Activated naive CD8-positive, alpha-beta T cell treated with anti-CD3 and anti-CD28 coated beads, Interleukin-2, amount 10 ng/mL, durations not matched to agents 7 days and 5 days (primary cell): Measurements from ENCODE around the gene YLPM1. TPM values are rescaled to one million over a fixed set of nuclear protein-coding genes. Genes with fewer than 3 reads are reported as not detected.
A peak's percentile ranks its signal among the peaks of the same experiment; 100 is the strongest.

Source experiments
- ATAC-seq: fragments of 150-1000 bp; cut with Tn5 transposase; one replicate; pipeline ENCODE4 v1.10.0; 2021; ENCODE audit warnings: low read depth, moderate library complexity
- POLR2A ChIA-PET: fragments of 350-600 bp; sonication (Branson Sonifier 250); formaldehyde crosslinking; loops from one replicate; lab custom pipeline; 2021; ENCODE audit warnings: antibody characterized with exemption; lab: Charles Lee
- DNase-seq: peaks from one replicate; pipeline ENCODE4 v3.0.0; 2021
- H3K27ac Mint-ChIP-seq: one replicate; pipeline ENCODE4 v1.8.0; 2022; ENCODE audit warnings: mild to moderate bottlenecking, mixed read lengths
- H3K27me3 Mint-ChIP-seq: one replicate; pipeline ENCODE4 v1.8.0; 2022; ENCODE audit warnings: mild to moderate bottlenecking, moderate library complexity, mixed read lengths
- H3K36me3 Mint-ChIP-seq: one replicate; pipeline ENCODE4 v1.8.0; 2021; ENCODE audit warnings: mild to moderate bottlenecking, mixed read lengths
- H3K4me1 Mint-ChIP-seq: one replicate; pipeline ENCODE4 v1.8.0; 2021; ENCODE audit warnings: mixed read lengths
- H3K4me3 Mint-ChIP-seq: one replicate; pipeline ENCODE4 v1.8.0; 2022; ENCODE audit warnings: mild to moderate bottlenecking, moderate library complexity, mixed read lengths
- H3K9me3 Mint-ChIP-seq: one replicate; pipeline ENCODE4 v1.8.0; 2021; ENCODE audit warnings: mixed read lengths
- total RNA-seq, 2 experiments: library from RNA; stranded (reverse); gene quantifications; one replicate each; pipeline ENCODE4 v1.2.3, GENCODE V29; 2021

Gene YLPM1
- total RNA-seq, 2 experiments from 2014 or later: 71.7 to 74.4 TPM

DNA sequence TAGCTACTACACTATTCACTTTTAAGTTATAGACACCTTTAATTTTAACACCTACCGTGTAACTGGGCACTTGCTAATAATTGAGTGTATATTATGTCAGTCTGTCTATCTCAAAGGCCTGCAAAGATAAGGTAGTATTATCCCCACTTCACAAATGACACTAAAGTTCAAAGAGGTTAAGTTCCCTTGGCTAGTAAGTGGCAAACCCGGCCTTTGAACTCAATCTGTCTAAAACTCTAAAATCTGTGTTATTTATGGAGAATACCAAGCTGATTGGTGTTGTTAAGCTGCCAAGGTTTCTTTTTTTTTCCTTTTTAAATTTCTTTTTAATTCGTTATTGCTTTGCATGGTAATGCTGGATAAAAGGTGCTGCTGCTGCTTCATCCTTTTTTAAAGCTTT, 37.7 kb downstream of the YLPM1 start:
- H3K27me3 Mint-ChIP-seq: no peaks in the 10 kb centered on the region
- POLR2A ChIA-PET: no interaction called here
- H3K4me3 Mint-ChIP-seq: no peak overlapping the region
- DNase-seq (no peak), ATAC-seq (no peak)
- H3K36me3 Mint-ChIP-seq: peaks cover 21% of the 10 kb centered on the region
- no peak overlapping the region for H3K27ac Mint-ChIP-seq
- H3K9me3 Mint-ChIP-seq: no peaks in the 10 kb centered on the region
- peaks cover 3% of the 10 kb centered on the region for H3K4me1 Mint-ChIP-seq

DNA sequence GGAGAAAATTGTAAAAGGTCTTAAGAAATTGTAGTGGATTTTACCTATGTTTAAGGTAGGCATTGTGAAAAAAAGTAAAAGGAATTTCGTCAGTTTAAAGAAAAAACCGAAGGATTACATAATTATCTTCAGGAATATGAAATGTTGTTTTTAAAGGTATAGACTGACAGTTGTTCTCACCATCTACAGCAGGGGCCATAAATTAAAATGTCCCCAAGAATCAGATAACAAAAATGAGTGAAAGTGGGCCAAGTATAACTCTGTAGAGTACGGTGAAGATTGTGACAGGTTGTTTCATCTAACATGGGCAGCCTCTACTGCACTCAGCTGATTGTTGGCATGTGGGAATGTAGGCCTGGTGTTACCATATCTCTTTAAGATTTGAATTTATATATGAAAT, 38.3 kb downstream of the YLPM1 start:
- POLR2A ChIA-PET: no interaction called here
- Mint-ChIP-seq H3K9me3 (no peaks in the 10 kb centered on the region), H3K36me3 (peaks cover 19% of the 10 kb centered on the region), H3K27me3 (no peaks in the 10 kb centered on the region), H3K27ac (no peak overlapping the region), H3K4me3 (no peak overlapping the region), H3K4me1 (no peaks in the 10 kb centered on the region)
- no peak for DNase-seq
- no peak for ATAC-seq

DNA sequence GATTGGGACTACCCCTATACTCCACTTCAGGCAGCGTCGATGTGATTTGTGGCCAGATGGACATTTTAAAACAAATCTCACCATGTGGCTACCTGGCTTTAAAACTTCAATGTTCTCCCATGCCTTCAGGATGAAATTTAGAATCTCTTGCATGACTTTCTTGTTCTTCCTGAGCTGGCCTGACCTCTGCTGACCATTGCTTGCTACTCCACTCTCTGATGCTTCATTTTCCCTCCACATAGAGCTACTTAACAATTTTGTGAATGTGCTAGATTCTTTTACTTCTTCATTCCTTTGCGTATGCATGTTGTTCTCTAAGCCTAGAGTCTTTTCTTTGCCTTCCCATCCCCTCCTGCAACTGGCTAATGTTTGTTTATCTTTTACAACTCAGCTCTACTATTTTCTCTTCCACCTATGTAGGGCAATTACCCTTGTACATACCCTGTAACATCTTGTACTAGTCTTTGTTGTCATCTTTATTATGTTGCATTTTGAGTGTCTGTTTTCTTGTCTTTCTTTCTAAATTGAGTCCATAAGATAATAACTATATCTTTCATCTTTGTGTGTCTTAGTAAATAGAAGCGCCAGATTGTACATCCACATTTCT, 41.2 kb downstream of the YLPM1 start:
- POLR2A ChIA-PET: no interaction called here
- H3K27me3 Mint-ChIP-seq: no peaks in the 10 kb centered on the region
- no peak overlapping the region for H3K4me3 Mint-ChIP-seq
- ATAC-seq: peak; percentile 47
- no peak for DNase-seq
- H3K27ac Mint-ChIP-seq: no peak overlapping the region
- H3K9me3 Mint-ChIP-seq: no peaks in the 10 kb centered on the region
- no peaks in the 10 kb centered on the region for H3K4me1 Mint-ChIP-seq
- H3K36me3 Mint-ChIP-seq: peaks cover 14% of the 10 kb centered on the region

DNA sequence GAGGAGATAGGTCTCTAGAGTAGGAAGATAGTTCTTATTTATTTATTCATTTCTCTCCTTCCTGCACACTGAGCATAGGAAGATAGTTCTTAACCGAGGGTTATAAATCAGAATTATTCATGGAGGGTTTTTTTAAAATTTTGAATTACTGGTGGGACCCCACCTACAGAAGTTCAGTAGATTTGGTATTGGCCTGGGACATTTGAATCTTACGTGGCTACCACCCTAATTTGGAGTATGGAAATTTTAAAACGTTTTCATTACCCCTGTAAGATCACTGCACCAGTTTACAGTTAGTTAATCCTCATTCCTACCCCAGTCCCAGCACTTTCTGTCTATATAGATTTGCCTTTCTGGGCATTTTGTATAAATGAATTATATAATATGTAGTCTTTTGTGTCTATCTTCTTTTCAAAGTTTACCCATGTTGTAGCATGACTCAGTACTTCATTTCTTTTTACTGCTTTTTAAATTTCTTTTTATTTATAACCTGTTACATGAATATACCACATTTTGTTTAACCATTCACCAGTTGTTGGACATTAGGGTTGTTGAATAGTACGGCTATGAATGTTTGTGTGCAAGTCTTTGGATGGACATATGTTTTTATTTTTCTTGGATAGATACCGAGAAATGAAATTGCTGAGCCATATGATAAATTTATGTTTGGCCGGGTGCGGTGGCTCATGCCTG, 44.9 kb downstream of the YLPM1 start:
- Mint-ChIP-seq H3K27ac (no peak overlapping the region), H3K27me3 (no peaks in the 10 kb centered on the region), H3K4me3 (no peak overlapping the region), H3K36me3 (peaks cover 26% of the 10 kb centered on the region), H3K4me1 (no peaks in the 10 kb centered on the region), H3K9me3 (no peaks in the 10 kb centered on the region)
- POLR2A ChIA-PET: no interaction called here
- DNase-seq: no peak
- no peak for ATAC-seq

DNA sequence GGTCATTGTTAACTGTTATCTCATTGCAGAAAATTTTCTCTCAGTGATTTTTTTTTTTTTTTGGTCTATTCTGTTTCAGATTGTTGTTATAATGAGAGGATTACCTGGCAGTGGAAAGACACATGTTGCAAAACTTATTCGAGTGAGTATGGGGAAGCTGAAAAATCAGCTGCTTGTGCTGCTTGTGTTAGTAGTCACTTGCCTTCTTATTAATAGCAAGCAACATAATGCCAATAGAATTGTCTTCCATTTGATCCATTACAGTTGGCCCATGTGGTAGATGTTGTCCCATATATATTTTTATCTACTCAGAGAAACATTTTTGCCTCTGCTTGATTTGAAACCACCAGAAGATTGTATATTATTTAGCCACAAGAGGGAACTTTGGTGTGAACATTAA, 53.0 kb downstream of the YLPM1 start:
- no peak overlapping the region for H3K4me3 Mint-ChIP-seq
- no peak for ATAC-seq

DNA sequence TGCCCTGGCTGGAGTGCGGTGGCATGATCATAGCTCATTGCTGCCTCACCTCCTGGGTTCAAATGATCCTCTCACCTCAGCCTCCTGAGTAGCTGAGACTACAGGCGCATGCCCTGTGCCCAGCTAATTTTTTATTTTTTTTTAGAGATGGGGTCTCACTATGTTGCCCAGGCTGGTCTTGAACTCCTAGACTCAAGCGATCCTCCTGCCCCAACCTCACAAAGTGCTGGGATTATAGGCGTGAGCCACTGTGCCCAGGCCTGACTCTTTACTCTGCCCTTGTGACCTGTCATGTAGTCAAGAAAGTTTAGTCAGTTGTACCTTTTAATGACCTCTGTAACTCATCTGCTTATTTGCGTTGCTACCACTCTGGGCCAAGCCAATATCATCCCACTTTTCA, 57.2 kb downstream of the YLPM1 start:
- Mint-ChIP-seq H3K36me3 (peaks cover 40% of the 10 kb centered on the region), H3K27me3 (no peaks in the 10 kb centered on the region), H3K4me3 (no peak overlapping the region), H3K27ac (no peak overlapping the region), H3K4me1 (peaks cover 8% of the 10 kb centered on the region), H3K9me3 (no peaks in the 10 kb centered on the region)
- POLR2A ChIA-PET: no interaction called here
- DNase-seq (no peak), ATAC-seq (no peak)

More for the DNA sequence above, 53.0 kb downstream of the YLPM1 start:
- Mint-ChIP-seq H3K4me1 (peaks cover 9% of the 10 kb centered on the region), H3K36me3 (peaks cover 60% of the 10 kb centered on the region), H3K27ac (no peak overlapping the region), H3K27me3 (no peaks in the 10 kb centered on the region), H3K9me3 (no peaks in the 10 kb centered on the region)
- DNase-seq: no peak
- POLR2A ChIA-PET: no interaction called here

DNA sequence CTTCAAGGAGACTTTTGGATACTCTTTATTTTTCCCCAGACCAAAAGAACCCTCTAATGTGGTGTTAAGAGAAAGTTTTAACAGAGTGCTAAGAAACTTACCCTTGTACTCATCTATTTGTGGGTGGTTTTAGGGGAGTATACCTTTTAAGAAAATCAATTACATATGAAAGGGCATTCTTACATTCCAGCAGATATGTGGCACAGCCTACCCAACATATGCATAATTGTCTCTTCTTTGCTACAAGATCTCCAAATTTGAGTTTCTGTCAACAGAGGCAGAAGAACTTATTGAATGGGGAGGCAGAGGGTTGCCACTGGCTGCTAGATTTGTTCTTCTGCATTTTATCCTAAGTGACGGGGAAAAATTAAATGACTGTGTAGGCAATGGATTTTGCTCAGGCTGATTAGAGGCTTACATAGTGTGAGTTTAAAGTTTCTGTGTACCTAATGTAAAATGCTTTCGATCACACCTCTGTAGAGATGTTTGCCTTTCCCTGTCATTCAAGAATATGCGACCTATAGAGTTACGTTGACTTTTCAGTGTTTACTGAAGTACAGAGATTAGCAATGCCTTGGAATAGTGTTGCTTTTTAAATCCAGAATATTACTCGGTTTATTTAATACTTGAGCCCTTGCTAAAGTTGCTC, 58.3 kb downstream of the YLPM1 start:
- DNase-seq (no peak), ATAC-seq (no peak)
- H3K9me3 Mint-ChIP-seq: no peaks in the 10 kb centered on the region
- H3K4me1 Mint-ChIP-seq: peaks cover 7% of the 10 kb centered on the region
- POLR2A ChIA-PET: no interaction called here
- no peak overlapping the region for H3K27ac Mint-ChIP-seq
- H3K36me3 Mint-ChIP-seq: peaks cover 32% of the 10 kb centered on the region
- no peak overlapping the region for H3K4me3 Mint-ChIP-seq
- no peaks in the 10 kb centered on the region for H3K27me3 Mint-ChIP-seq

DNA sequence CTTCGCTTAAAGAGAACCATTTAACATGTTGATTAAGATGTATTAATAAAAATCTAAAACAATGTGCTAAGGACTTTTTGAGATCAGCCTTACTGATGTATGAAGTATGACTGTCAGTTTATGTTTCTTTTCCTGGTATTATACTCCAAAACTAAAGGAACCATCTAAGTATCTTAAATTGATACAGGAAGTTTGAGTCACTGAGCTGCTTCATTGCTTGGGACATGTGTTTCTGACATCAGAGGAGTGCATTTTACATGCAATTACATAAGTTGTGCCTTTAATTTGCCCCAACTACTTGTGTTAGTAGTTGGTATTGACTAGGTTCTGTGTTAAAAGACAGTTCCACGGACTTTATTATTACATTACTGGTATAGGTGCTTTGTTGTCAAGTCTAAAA, 61.9 kb downstream of the YLPM1 start:
- Mint-ChIP-seq H3K9me3 (no peaks in the 10 kb centered on the region), H3K36me3 (peaks cover 32% of the 10 kb centered on the region), H3K4me1 (peaks cover 4% of the 10 kb centered on the region), H3K27ac (no peak overlapping the region), H3K4me3 (no peak overlapping the region), H3K27me3 (no peaks in the 10 kb centered on the region)
- DNase-seq (no peak), ATAC-seq (no peak)
- POLR2A ChIA-PET: interaction anchor here (0.6 kb wide), 1 partner anchor 46 kb away, joined by 3 read pairs; no protein-coding TSS in a partner anchor

DNA sequence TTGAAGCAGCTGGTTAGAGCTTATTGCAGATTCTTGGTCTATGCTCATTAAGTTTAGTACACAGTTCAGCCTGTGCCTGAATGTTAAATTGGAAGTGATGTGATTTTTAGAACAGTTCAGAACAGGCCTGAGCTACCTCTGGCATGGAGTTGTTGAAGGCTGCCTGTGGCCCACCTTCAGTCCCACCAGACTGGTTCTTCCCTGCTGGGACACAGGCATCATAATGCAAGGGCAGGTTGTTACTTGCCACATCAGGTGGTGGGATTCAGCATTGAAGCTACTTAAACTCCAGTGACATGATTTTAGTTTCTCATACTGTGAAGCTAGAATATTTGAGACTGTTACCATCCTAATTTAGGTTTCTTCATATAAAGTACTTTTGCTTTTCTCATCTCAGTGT, 63.5 kb downstream of the YLPM1 start:
- Mint-ChIP-seq H3K36me3 (peaks cover 35% of the 10 kb centered on the region), H3K4me1 (peaks cover 4% of the 10 kb centered on the region), H3K27me3 (no peaks in the 10 kb centered on the region), H3K27ac (no peak overlapping the region), H3K4me3 (no peak overlapping the region), H3K9me3 (no peaks in the 10 kb centered on the region)
- ATAC-seq: no peak
- no peak for DNase-seq
- POLR2A ChIA-PET: no interaction called here

DNA sequence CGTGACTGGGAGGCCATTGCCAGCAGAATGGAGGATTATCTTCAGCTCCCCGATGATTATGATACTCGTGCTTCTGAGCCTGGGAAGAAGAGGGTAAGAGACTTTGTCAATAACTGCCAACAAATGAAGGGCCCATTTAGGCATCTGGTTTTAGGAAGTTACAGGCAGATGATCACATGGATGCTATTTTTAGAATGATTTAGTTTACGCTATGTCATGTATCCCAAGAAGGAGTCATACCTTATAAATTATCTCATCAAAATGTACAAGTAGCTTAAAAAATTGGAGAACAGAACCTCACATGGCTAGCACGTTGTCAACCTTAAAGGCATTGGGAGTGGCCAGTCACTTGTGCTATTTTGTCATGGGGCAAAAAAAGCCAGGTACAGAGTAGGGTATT, 66.1 kb downstream of the YLPM1 start:
- H3K27ac Mint-ChIP-seq: no peak overlapping the region
- H3K36me3 Mint-ChIP-seq: peaks cover 32% of the 10 kb centered on the region
- H3K27me3 Mint-ChIP-seq: no peaks in the 10 kb centered on the region
- ATAC-seq (no peak), DNase-seq (no peak)
- peaks cover 3% of the 10 kb centered on the region for H3K4me1 Mint-ChIP-seq
- H3K4me3 Mint-ChIP-seq: no peak overlapping the region
- H3K9me3 Mint-ChIP-seq: no peaks in the 10 kb centered on the region
- POLR2A ChIA-PET: no interaction called here

DNA sequence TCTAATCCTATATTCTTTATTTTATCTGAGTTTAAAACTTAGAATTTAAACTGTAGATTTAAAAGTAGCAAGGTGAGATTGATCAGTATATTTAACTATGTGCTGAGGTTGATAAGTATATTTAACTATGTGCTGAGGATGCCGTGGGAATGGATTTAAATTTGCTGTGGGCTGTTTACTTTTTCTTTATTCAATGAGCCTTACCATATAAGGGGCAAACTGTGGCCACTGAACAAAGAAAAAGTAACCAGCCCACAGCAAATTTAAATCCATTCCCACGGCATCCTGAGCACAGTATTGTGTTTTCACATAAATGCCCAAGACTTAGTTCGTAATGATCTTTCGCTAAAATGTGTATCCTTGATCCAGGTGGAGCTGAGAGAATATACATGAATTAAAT, 69.7 kb downstream of the YLPM1 start:
- ATAC-seq: no peak
- POLR2A ChIA-PET: no interaction called here
- peaks cover 27% of the 10 kb centered on the region for H3K36me3 Mint-ChIP-seq

DNA sequence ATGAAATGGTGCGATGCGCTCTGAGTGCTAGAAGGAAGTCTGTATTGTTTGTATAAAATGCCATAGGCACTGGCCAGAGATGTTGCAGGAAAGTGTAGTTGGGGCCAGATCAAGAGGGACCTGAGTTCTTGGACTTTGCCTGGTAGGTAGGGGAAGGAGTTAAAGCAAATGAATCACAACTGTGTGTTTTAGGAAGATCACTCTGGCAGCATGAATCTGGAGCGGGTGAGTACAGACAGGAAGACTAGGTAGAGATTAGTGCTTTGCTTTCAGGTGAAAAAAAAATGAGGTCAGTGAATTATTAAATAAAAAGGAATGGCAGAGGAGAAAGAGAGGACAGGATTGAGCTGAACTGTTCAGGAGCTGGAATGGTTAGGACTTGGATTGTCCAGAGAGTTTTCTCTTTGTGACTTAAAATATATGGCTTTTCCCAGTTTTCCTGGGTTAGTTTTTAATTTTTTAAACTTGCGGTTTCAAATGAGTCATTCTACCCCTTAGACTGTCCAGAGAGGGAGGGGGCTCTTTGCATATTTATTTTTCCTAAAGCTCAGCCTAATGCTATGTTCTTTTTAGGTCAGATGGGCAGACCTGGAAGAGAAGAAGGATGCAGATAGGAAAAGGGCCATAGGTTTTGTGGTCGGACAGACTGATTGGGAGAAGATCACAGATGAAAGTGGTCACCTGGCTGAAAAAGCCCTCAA, 71.7 kb downstream of the YLPM1 start:
- H3K4me1 Mint-ChIP-seq: peaks cover 30% of the 10 kb centered on the region
- ATAC-seq (no peak), DNase-seq (no peak)
- peaks cover 17% of the 10 kb centered on the region for H3K36me3 Mint-ChIP-seq
- POLR2A ChIA-PET: interaction anchor here (1.3 kb wide), 1 partner anchor 47 kb away, joined by 6 read pairs; the partner anchor contains the start of gene DLST
- H3K27me3 Mint-ChIP-seq: no peaks in the 10 kb centered on the region
- H3K9me3 Mint-ChIP-seq: no peaks in the 10 kb centered on the region
- peak overlapping the region; percentile 12 for H3K27ac Mint-ChIP-seq
- no peak overlapping the region for H3K4me3 Mint-ChIP-seq

More for the DNA sequence above, 69.7 kb downstream of the YLPM1 start:
- no peak overlapping the region for H3K4me3 Mint-ChIP-seq
- no peaks in the 10 kb centered on the region for H3K9me3 Mint-ChIP-seq
- no peak for DNase-seq
- peaks cover 25% of the 10 kb centered on the region for H3K4me1 Mint-ChIP-seq
- H3K27me3 Mint-ChIP-seq: no peaks in the 10 kb centered on the region
- H3K27ac Mint-ChIP-seq: no peak overlapping the region

DNA sequence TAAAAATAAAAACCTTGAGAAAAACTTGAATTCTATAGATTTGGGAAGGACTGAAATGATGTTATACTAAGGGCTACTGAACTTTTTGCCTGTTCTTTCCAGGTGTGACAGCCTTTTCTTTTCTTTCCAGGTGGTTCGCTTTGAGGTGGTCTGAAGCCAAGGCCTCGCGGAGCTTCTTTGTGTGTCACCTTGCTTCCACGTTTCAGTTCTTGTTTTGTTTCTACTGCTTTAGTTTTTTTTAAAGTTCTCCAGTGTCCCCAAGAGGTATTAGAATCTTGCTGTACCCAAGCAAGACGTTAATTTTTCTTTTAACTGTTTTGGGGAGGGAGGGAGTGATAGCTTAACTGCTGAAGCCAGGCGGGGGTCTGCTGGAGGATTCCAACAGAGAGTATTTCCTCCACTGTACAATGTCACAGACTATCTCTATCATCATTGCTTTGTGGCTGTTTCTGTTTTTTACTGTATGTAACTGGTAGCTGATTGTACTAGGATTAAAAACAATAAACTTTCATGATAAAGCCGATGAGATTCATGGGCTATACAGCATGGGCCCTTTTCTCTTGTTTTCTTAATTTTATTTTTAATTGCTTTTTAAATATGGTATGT, 72.6 kb downstream of the YLPM1 start:
- H3K4me3 Mint-ChIP-seq: peak overlapping the region; percentile 62
- H3K27ac Mint-ChIP-seq: peak overlapping the region; percentile 80
- H3K27me3 Mint-ChIP-seq: no peaks in the 10 kb centered on the region
- H3K4me1 Mint-ChIP-seq: peaks cover 37% of the 10 kb centered on the region
- ATAC-seq: no peak
- H3K36me3 Mint-ChIP-seq: peaks cover 15% of the 10 kb centered on the region
- POLR2A ChIA-PET: interaction anchor here (1.0 to 1.4 kb wide), 3 partner anchors 46 to 227 kb away, joined by 3 to 6 read pairs (median 3); partner anchors contain the start of genes DLST and YLPM1
- DNase-seq: no peak
- no peaks in the 10 kb centered on the region for H3K9me3 Mint-ChIP-seq
